Cardiac septum (tissue), 1 donor: ENCODE data around the gene LRRC4C. TPM values are rescaled to one million over a fixed set of nuclear protein-coding genes. Genes with fewer than 3 reads are reported as not detected.

Experiments
- DNase-seq: peaks from one replicate; pipeline ENCODE4 v3.0.0-alpha.2; 2020; ENCODE audit warnings: low spot score
- intact Hi-C: fragments of 100-400 bp; cut with DNase I; formaldehyde crosslinking; loops from one replicate; pipeline ENCODE4 v1.14.0; 2022
- total RNA-seq: library from RNA; stranded (reverse); fragmentation: NEBNext Ultra II Directional; extraction: Animal tissue kit (Norgen Biotek cat#: 25700); gene quantifications from one replicate; pipeline ENCODE4 v1.2.1, GENCODE V29; 2021
- donor health status: DM: no; HTN: no; CAD: no.

Gene LRRC4C
- total RNA-seq, 1 donor from 2014 or later: 0.43 TPM

- DNase-seq: no peak
- intact Hi-C loops: no loop called here
Measured at GRCh38 chr11:41435531-41435930, 23.9 kb downstream of the LRRC4C start.

- intact Hi-C loops: loop anchor here (5.0 kb wide), 1 partner anchor 184 kb away; no protein-coding TSS in a partner anchor
- no peak for DNase-seq
Measured at GRCh38 chr11:41431784-41432183, 27.7 kb downstream of the LRRC4C start.

GRCh38 chr11:41419901-41420300 lies 39.6 kb downstream of the LRRC4C start:
- intact Hi-C loops: no loop called here
- no peak for DNase-seq

- DNase-seq: no peak
- intact Hi-C loops: no loop called here
Measured at GRCh38 chr11:41414771-41415440, 44.5 kb downstream of the LRRC4C start.

GRCh38 chr11:41413843-41414242 lies 45.6 kb downstream of the LRRC4C start:
- intact Hi-C loops: no loop called here
- DNase-seq: no peak

GRCh38 chr11:41405812-41406211 lies 53.6 kb downstream of the LRRC4C start:
- intact Hi-C loops: no loop called here

GRCh38 chr11:41404109-41404508 lies 55.3 kb downstream of the LRRC4C start:
- intact Hi-C loops: no loop called here

More at GRCh38 chr11:41405812-41406211, 53.6 kb downstream of the LRRC4C start:
- no peak for DNase-seq

GRCh38 chr11:41403458-41403857 lies 56.0 kb downstream of the LRRC4C start:
- no peak for DNase-seq
- intact Hi-C loops: no loop called here

More at GRCh38 chr11:41404109-41404508, 55.3 kb downstream of the LRRC4C start:
- DNase-seq: no peak

GRCh38 chr11:41400819-41401382 lies 58.6 kb downstream of the LRRC4C start:
- DNase-seq: no peak

GRCh38 chr11:41400124-41400523 lies 59.3 kb downstream of the LRRC4C start:
- intact Hi-C loops: no loop called here
- no peak for DNase-seq

More at GRCh38 chr11:41400819-41401382, 58.6 kb downstream of the LRRC4C start:
- intact Hi-C loops: no loop called here

GRCh38 chr11:41399323-41399722 lies 60.1 kb downstream of the LRRC4C start:
- DNase-seq: no peak
- intact Hi-C loops: no loop called here

- no peak for DNase-seq
- intact Hi-C loops: no loop called here
Measured at GRCh38 chr11:41398175-41398574, 61.3 kb downstream of the LRRC4C start.

- intact Hi-C loops: no loop called here
- no peak for DNase-seq
Measured at GRCh38 chr11:41394521-41395195, 64.8 kb downstream of the LRRC4C start.

GRCh38 chr11:41392596-41392995 lies 66.9 kb downstream of the LRRC4C start:
- intact Hi-C loops: no loop called here

GRCh38 chr11:41389623-41390130 lies 69.8 kb downstream of the LRRC4C start:
- intact Hi-C loops: no loop called here
- no peak for DNase-seq

More at GRCh38 chr11:41392596-41392995, 66.9 kb downstream of the LRRC4C start:
- no peak for DNase-seq

- DNase-seq: no peak
- intact Hi-C loops: no loop called here
Measured at GRCh38 chr11:41384329-41384728, 75.1 kb downstream of the LRRC4C start.

- intact Hi-C loops: no loop called here
- DNase-seq: no peak
Measured at GRCh38 chr11:41383768-41384167, 75.7 kb downstream of the LRRC4C start.

GRCh38 chr11:41382927-41383326 lies 76.5 kb downstream of the LRRC4C start:
- intact Hi-C loops: no loop called here
- no peak for DNase-seq

- intact Hi-C loops: no loop called here
- DNase-seq: no peak
Measured at GRCh38 chr11:41379084-41379483, 80.4 kb downstream of the LRRC4C start.

- DNase-seq: no peak
- intact Hi-C loops: no loop called here
Measured at GRCh38 chr11:41377709-41378394, 81.6 kb downstream of the LRRC4C start.
